Hematopoietic multipotent progenitor cell (in vitro differentiated cells): ENCODE results near the gene PKMYT1. TPM values are rescaled to one million over a fixed set of nuclear protein-coding genes. Genes with fewer than 3 reads are reported as not detected.
"Not testable (repeated sequence)": the region's sequence is repeated elsewhere in the genome, so short reads cannot be mapped to it uniquely, and the experiment has no call there.

Experiments used
- DNase-seq, 3 donors: peaks; one replicate each; pipeline ENCODE4 v3.0.0-alpha.2; 2011 to 2015; ENCODE audit warnings: low read depth in 2 of 3, low spot score in 2 of 3
- total RNA-seq: library from RNA; depleted of rRNA; stranded (reverse); fragments of >200 nt; gene quantifications from one replicate; pipeline ENCODE4 v1.2.3, GENCODE V29; 2012

Gene PKMYT1
- total RNA-seq, 1 donor = 7.3 TPM

- DNase-seq = no peak
These were observed 16.3 kb downstream of the PKMYT1 start, which contains the start of gene KREMEN2 for GRCh38 chr16:2963723-2964474. TSS of gene KREMEN2 (plus strand) at chr16:2964275. CDS start at chr16:2964521, 246 bp downstream.

- peak in 1 of 3 donors; percentile 51 for DNase-seq
These were observed 17.0 kb downstream of the PKMYT1 start for GRCh38 chr16:2963074-2963722.

- DNase-seq = no peak
These were observed 17.7 kb downstream of the PKMYT1 start for GRCh38 chr16:2962334-2963073.

- DNase-seq = no peak
These were observed 19.8 kb downstream of the PKMYT1 start for GRCh38 chr16:2960183-2961010.

GRCh38 chr16:2959206-2959605, 21.0 kb downstream of the PKMYT1 start:
- no peak for DNase-seq

- no peak for DNase-seq
These were observed 23.7 kb downstream of the PKMYT1 start for GRCh38 chr16:2956579-2956956.

- peak in 1 of 3 donors; percentile 42 for DNase-seq
These were observed 24.3 kb downstream of the PKMYT1 start for GRCh38 chr16:2955779-2956578.

- no peak for DNase-seq
These were observed 24.8 kb downstream of the PKMYT1 start for GRCh38 chr16:2955438-2955778.

- DNase-seq = no peak
These were observed 25.4 kb downstream of the PKMYT1 start for GRCh38 chr16:2954656-2955381.

- no peak for DNase-seq
These were observed 26.3 kb downstream of the PKMYT1 start for GRCh38 chr16:2953706-2954627.

- DNase-seq = no peak
These were observed 27.6 kb downstream of the PKMYT1 start for GRCh38 chr16:2952679-2953078.

GRCh38 chr16:2950773-2951172, 29.5 kb downstream of the PKMYT1 start:
- DNase-seq = no peak

GRCh38 chr16:2950353-2950724, 29.9 kb downstream of the PKMYT1 start:
- no peak for DNase-seq

- DNase-seq = no peak
These were observed 30.4 kb downstream of the PKMYT1 start for GRCh38 chr16:2949705-2950352.

- no peak for DNase-seq
These were observed 31.2 kb downstream of the PKMYT1 start for GRCh38 chr16:2948807-2949704.

- DNase-seq = no peak
These were observed 33.6 kb downstream of the PKMYT1 start for GRCh38 chr16:2946649-2947048.

- not testable (repeated sequence) for DNase-seq
These were observed 36.5 kb downstream of the PKMYT1 start for GRCh38 chr16:2943716-2944115.
